Neural cell (in vitro differentiated cells): ENCODE results near the gene MEGF6. TPM values are rescaled to one million over a fixed set of nuclear protein-coding genes. Genes with fewer than 3 reads are reported as not detected.

Experiments
- H2AFZ ChIP-seq: fragments of 200-600, 300-800 bp; sonication (generic), shearing (Covaris generic); 2 replicates; pipeline ENCODE4 v1.6.0; 2014; ENCODE audit warnings: low read depth, mild to moderate bottlenecking, antibody characterized with exemption, low read length, moderate library complexity
- H3F3A ChIP-seq: fragments of 200-600 bp; shearing (Covaris generic); 2 replicates; pipeline ENCODE4 v1.6.1; 2016; ENCODE audit warnings: mild to moderate bottlenecking, moderate library complexity, mixed read lengths, antibody characterized with exemption, low read length; ENCODE audit not compliant: insufficient read depth, poor library complexity, severe bottlenecking
- H3K27ac ChIP-seq: fragments of 200-600, 300-800 bp; sonication (generic), shearing (Covaris generic); 2 replicates; pipeline ENCODE4 v1.5.1; 2014; ENCODE audit warnings: mild to moderate bottlenecking, low read length, moderate library complexity
- H3K27me3 ChIP-seq: fragments of 300-800, 200-600 bp; sonication (generic), shearing (Covaris generic); 2 replicates; pipeline ENCODE4 v1.6.0; 2014; ENCODE audit warnings: mild to moderate bottlenecking, low read depth, low read length, moderate library complexity; ENCODE audit not compliant: insufficient read depth
- H3K36me3 ChIP-seq: fragments of 300-800, 200-600 bp; sonication (generic), shearing (Covaris generic); 2 replicates; pipeline ENCODE4 v1.5.1; 2014; ENCODE audit warnings: mild to moderate bottlenecking, antibody characterized with exemption, low read length, moderate library complexity; ENCODE audit not compliant: insufficient read depth
- H3K4me2 ChIP-seq: fragments of 300-800, 200-600 bp; sonication (generic), shearing (Covaris generic); 2 replicates; pipeline ENCODE4 v1.6.0; 2014; ENCODE audit warnings: mild to moderate bottlenecking, low read length
- H3K4me3 ChIP-seq: fragments of 300-800, 200-600 bp; sonication (generic), shearing (Covaris generic); 2 replicates; pipeline ENCODE4 v1.5.1; 2014; ENCODE audit warnings: mild to moderate bottlenecking, low read length, moderate library complexity
- H3K79me2 ChIP-seq: fragments of 200-600 bp; shearing (Covaris generic); replicated peaks from 2 replicates; pipeline ENCODE4 v1.6.0; 2014; ENCODE audit warnings: mild to moderate bottlenecking, low read length, moderate library complexity; ENCODE audit not compliant: insufficient read depth
- H3K9ac ChIP-seq: fragments of 300-800, 200-600 bp; sonication (generic), shearing (Covaris generic); 2 replicates; pipeline ENCODE4 v1.6.1; 2016; ENCODE audit warnings: mild to moderate bottlenecking, low read length, mixed read lengths
- H3K9me2 ChIP-seq: fragments of 200-600 bp; shearing (Covaris generic); 2 replicates; pipeline ENCODE4 v1.6.1; 2016; ENCODE audit warnings: mild to moderate bottlenecking, low read length, mixed read lengths; ENCODE audit not compliant: insufficient read depth
- H3K9me3 ChIP-seq: fragments of 200-600, 300-800 bp; sonication (generic), shearing (Covaris generic); 2 replicates; pipeline ENCODE4 v1.6.1; 2016; ENCODE audit warnings: mild to moderate bottlenecking, mixed run types, low read length, moderate library complexity, mixed read lengths
- H4K20me1 ChIP-seq: fragments of 200-600 bp; shearing (Covaris generic); 2 replicates; pipeline ENCODE4 v1.6.1; 2016; ENCODE audit warnings: mild to moderate bottlenecking, mixed run types; ENCODE audit not compliant: insufficient read depth
- CTCF ChIP-seq: fragments of 450-650 bp; IDR thresholded peaks from 2 replicates; pipeline ENCODE4 v1.5.1; 2014; ENCODE audit warnings: antibody characterized with exemption, mild to moderate bottlenecking, moderate library complexity; ENCODE audit not compliant: poor library complexity, severe bottlenecking
- EP300 ChIP-seq: fragments of 450-650 bp; conservative IDR thresholded peaks from 2 replicates; pipeline ENCODE4 v1.6.1; 2014; ENCODE audit warnings: antibody characterized with exemption, mild to moderate bottlenecking, moderate library complexity; ENCODE audit not compliant: poor library complexity, severe bottlenecking
- EZH2 ChIP-seq: fragments of 200-600, 300-800 bp; shearing (Covaris generic), sonication (generic); IDR thresholded peaks from 2 replicates; pipeline ENCODE4 v1.6.1; 2014; ENCODE audit warnings: antibody characterized with exemption, low read length, borderline replicate concordance, mild to moderate bottlenecking; ENCODE audit not compliant: insufficient read depth, poor library complexity, severe bottlenecking
- MXI1 ChIP-seq: fragments of 450-650 bp; conservative IDR thresholded peaks from 2 replicates; pipeline ENCODE4 v1.6.1; 2014; ENCODE audit warnings: antibody characterized with exemption, mild to moderate bottlenecking; ENCODE audit not compliant: poor library complexity, severe bottlenecking
- POLR2AphosphoS5 ChIP-seq: IDR thresholded peaks from 2 replicates; pipeline ENCODE4 v1.6.1; 2012
- RAD21 ChIP-seq: fragments of 450-650 bp; conservative IDR thresholded peaks from 2 replicates; pipeline ENCODE4 v1.6.1; 2014; ENCODE audit warnings: antibody characterized with exemption, mild to moderate bottlenecking, moderate library complexity
- SMC3 ChIP-seq: fragments of 450-650 bp; conservative IDR thresholded peaks from 2 replicates; pipeline ENCODE4 v1.6.1; 2014; ENCODE audit warnings: antibody characterized with exemption, mild to moderate bottlenecking, moderate library complexity; ENCODE audit not compliant: poor library complexity
- TAF1 ChIP-seq: IDR thresholded peaks from 2 replicates; pipeline ENCODE4 v1.6.1; 2012; ENCODE audit warnings: low read depth
- polyA plus RNA-seq: library from polyadenylated mRNA; depleted of rRNA; stranded (reverse); fragments of >200 nt; gene quantifications from 2 replicates; pipeline ENCODE4 v1.2.3, GENCODE V29; 2014
- TF ChIP-seq, protein P1 (sequence below): IDR thresholded peaks from 2 replicates; pipeline ENCODE4 v1.6.1; 2012; ENCODE audit warnings: borderline replicate concordance

MEGF6 gene
- polyA plus RNA-seq, 1 donor from 2014 or later: 6.0 TPM

- Histone ChIP-seq H3K27me3 (no peaks in the 10 kb centered on the region), H2AFZ (no peak overlapping the region), H3K36me3 (no peaks in the 10 kb centered on the region), H4K20me1 (no peaks in the 10 kb centered on the region), H3K27ac (no peak overlapping the region), H3K9me2 (no peaks in the 10 kb centered on the region), H3K9me3 (no peaks in the 10 kb centered on the region), H3K9ac (no peak overlapping the region), H3F3A (no peaks in the 10 kb centered on the region), H3K4me3 (no peak overlapping the region), H3K4me2 (no peak overlapping the region), H3K79me2 (no peaks in the 10 kb centered on the region)
- TF ChIP-seq POLR2AphosphoS5: no peak
- no peak for TF ChIP-seq SMC3
- TF ChIP-seq EP300: no peak
- no peak for TF ChIP-seq CTCF
- no peak for TF ChIP-seq EZH2
- TF ChIP-seq, protein P1, sequence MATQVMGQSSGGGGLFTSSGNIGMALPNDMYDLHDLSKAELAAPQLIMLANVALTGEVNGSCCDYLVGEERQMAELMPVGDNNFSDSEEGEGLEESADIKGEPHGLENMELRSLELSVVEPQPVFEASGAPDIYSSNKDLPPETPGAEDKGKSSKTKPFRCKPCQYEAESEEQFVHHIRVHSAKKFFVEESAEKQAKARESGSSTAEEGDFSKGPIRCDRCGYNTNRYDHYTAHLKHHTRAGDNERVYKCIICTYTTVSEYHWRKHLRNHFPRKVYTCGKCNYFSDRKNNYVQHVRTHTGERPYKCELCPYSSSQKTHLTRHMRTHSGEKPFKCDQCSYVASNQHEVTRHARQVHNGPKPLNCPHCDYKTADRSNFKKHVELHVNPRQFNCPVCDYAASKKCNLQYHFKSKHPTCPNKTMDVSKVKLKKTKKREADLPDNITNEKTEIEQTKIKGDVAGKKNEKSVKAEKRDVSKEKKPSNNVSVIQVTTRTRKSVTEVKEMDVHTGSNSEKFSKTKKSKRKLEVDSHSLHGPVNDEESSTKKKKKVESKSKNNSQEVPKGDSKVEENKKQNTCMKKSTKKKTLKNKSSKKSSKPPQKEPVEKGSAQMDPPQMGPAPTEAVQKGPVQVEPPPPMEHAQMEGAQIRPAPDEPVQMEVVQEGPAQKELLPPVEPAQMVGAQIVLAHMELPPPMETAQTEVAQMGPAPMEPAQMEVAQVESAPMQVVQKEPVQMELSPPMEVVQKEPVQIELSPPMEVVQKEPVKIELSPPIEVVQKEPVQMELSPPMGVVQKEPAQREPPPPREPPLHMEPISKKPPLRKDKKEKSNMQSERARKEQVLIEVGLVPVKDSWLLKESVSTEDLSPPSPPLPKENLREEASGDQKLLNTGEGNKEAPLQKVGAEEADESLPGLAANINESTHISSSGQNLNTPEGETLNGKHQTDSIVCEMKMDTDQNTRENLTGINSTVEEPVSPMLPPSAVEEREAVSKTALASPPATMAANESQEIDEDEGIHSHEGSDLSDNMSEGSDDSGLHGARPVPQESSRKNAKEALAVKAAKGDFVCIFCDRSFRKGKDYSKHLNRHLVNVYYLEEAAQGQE: no peak
- no peak for TF ChIP-seq RAD21
- TF ChIP-seq MXI1: no peak
- no peak for TF ChIP-seq TAF1
These were observed 90.6 kb downstream of the MEGF6 start for GRCh38 chr1:3520419-3521378.

DNA sequence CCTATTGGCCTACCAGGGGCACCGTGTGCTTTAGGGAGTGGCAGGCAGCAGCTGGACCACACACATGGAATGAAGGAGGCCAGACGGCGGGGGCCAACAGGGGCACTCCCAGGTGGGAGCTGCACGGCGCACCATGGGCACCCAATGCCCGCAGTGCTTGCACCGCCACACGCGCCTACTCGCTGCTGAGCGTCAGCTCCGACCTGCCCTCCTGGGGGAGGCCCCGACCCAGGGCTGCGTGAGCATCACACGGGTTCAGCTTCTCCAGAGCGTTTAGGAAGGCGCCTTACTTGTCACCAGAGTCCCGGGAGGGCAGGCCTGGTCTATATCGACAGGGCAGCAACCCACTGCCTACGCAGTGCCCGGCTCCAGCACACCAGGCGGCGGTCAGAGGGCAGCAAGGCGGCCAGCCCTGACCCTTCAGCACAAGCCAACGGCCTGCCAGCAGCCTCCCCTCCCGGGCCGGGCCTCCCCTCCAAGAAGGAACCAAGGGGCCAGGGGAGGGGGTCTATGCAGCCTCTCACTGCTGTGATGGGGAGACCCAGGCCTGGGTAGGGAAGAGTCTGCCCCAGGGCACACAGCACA is 91.9 kb downstream of the MEGF6 start:
- Histone ChIP-seq H3K9me2 (no peaks in the 10 kb centered on the region), H3F3A (no peaks in the 10 kb centered on the region), H3K27ac (no peak overlapping the region), H3K79me2 (no peaks in the 10 kb centered on the region), H4K20me1 (no peaks in the 10 kb centered on the region), H3K9ac (no peak overlapping the region), H3K36me3 (no peaks in the 10 kb centered on the region), H3K27me3 (no peaks in the 10 kb centered on the region), H3K4me3 (no peak overlapping the region), H3K4me2 (no peak overlapping the region), H3K9me3 (no peaks in the 10 kb centered on the region), H2AFZ (no peak overlapping the region)
- TF ChIP-seq CTCF (no peak), POLR2AphosphoS5 (no peak), TAF1 (no peak), SMC3 (no peak), EZH2 (no peak), MXI1 (no peak), RAD21 (no peak)
- TF ChIP-seq, protein P1: no peak
